ENCODE data around the gene HNF1B.

Gene HNF1B

DNA sequence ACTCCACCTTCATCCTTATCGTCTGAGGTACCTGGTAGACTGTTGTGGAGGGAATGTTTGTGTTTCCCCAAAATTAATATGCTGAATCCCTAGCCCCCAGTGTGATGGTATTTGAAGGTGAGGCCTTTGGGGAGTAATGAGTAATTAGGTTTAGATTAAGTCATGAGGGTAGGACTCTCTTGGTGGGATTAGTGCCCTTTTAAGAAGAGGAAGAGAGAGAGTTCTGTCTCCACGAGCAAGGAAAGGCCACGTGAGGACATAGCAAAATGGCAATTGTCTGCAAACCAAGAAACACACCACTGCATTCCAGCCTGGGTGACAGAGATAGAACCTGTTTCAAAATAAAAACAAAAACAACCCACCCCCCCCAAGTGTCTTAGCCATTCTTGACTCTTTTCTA is 80.6 kb downstream of the HNF1B start:
- no peak for DNase-seq

DNA sequence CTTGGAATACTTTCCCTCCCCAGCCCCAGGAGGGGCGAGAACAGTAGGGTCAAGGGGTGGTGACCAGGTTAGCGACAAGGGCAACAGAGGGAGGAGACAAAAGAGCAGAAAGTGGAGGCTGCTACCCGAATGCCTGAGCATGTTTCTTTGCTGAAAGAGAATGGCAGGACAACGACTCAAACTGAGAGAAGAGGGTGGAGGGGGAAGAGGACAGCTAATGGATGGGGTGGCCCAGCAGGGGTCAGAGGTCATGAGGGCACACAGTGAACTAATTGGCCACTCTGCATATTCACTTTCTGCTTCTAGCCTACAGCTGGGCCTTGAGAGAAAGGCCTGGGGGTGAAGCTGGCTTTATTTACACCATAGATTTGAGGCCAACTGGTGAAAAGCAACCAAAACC is 82.5 kb downstream of the HNF1B start:
- DNase-seq, result no peak

- no peak for DNase-seq
Measured at GRCh38 chr17:37661400-37662014, 83.4 kb downstream of the HNF1B start.

- no peak for DNase-seq
Measured at GRCh38 chr17:37659925-37660324, 84.9 kb downstream of the HNF1B start.

DNA sequence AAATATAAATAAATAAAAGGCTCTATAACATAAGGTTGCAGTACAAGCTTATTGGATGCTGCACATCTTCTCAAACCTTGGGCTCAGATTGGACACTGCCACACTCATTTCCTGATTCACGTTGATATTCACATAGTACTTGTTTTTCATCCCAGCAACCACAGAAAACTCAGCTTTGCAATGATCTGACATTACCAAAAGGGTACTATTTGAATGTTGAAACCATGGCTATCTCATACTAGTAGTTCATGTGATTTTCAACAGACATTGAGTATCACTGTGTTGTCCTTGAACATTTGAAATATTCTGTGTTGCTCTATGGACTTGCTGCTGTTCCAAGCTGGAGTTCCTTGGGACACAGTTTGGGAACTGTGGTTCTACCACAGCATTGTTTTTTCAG is 87.7 kb downstream of the HNF1B start:
- no peak for DNase-seq

DNA sequence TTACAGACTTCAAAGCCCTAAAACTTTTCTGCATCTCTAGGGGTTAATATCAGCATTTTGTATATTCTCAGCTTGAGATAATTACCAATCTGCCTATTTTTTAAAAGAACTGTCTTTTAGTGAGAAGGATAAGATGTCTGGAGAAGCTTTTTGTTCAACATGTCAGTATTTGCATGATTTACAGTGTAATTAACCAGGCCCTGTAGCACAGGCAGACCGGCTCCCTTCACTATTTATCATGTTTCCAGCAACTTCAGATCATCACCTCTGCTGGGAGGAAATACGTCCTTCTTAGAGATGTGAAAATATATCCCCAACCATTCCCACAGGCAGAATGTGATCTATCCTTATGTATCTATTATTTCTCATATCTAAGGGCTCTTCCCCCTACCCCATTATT is 93.0 kb downstream of the HNF1B start:
- DNase-seq, result no peak

GRCh38 chr17:37650419-37651003 is 94.3 kb downstream of the HNF1B start:
- no peak for DNase-seq

- DNase-seq, result no peak
Measured at GRCh38 chr17:37648555-37648954, 96.3 kb downstream of the HNF1B start.

DNA sequence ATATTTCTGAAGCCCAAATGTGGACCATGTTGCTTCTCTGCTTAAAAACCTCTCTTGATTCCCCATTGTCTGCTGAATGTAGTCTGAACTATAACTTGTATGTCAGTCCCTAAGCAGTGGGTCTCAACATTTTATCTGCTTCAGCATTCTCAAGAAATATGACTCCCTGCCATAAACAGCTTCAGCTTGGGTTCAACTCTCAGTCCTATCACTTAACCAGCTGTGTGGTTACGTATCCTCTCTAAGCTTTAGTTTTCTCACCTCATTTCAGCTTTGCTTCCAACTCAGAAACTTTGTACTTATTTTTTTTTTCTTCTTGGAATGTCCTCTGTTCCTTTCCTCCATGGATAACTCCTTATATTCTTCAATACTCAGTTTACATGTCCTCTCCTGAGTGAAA is 97.0 kb downstream of the HNF1B start:
- DNase-seq, result no peak

DNA sequence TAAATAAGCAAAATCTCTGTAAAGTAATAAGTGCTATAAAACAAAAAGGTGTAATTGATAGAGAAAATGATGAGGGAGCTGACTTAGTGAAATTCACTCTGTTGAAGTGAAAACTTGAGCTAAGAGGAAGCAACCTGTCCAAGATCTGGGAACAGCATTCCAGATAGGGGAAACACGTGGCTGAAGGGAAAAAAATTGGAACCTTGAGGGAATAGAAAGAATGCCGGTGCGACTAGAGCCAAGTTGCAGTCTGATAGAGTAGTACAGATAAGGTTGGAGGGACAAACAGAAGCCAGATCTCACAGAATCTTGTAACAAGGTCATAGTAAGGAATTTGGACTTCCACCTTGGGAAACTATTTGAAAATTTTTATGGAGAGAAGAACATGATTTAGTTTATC is 101.0 kb downstream of the HNF1B start:
- DNase-seq, result no peak

GRCh38 chr17:37643118-37643766 is 101.6 kb downstream of the HNF1B start, which contains the start of gene DDX52:
Gene DDX52, minus strand, starts transcription at chr17:37643446. Its CDS starts 26 bp downstream, at chr17:37643420.
- peak; percentile 90 for DNase-seq

DNA sequence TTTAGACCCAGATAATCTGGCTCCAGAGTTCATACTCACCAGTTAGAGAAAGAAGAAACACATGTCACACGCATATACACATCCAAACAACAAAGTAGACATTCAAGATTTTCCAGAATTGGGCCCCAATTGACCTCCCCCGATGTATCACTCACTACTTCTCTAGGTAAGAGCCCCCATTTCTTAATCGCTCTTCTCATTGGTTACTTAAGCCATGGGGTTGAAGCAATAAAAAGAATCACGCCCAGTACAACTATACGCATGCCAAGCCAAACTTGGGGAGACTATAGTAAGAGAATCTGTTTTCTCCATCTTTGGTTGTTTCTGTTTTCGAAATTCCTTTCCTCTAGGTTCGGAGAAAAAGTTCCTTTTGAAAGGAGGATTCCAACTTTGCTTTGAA is 102.2 kb downstream of the HNF1B start:
- DNase-seq, result no peak

- DNase-seq, result no peak
Measured at GRCh38 chr17:37640015-37640414, 104.8 kb downstream of the HNF1B start.

GRCh38 chr17:37637956-37638355 is 106.9 kb downstream of the HNF1B start:
- no peak for DNase-seq
